GM20000 (cell line): ENCODE data around the gene PNPLA6.
"Not testable (repeated sequence)": the region's sequence is repeated elsewhere in the genome, so short reads cannot be mapped to it uniquely, and the experiment has no call there.

Source experiments
- DNase-seq: peaks from one replicate; pipeline ENCODE4 v3.0.0; 2012; ENCODE audit warnings: low spot score
- TF ChIP-seq, protein P1 (sequence below): IDR thresholded peaks from 2 replicates; pipeline ENCODE4 v1.5.1; 2012; ENCODE audit warnings: mild to moderate bottlenecking, control low read depth; ENCODE audit errors: extremely low read depth, missing control alignments

PNPLA6 gene

DNA sequence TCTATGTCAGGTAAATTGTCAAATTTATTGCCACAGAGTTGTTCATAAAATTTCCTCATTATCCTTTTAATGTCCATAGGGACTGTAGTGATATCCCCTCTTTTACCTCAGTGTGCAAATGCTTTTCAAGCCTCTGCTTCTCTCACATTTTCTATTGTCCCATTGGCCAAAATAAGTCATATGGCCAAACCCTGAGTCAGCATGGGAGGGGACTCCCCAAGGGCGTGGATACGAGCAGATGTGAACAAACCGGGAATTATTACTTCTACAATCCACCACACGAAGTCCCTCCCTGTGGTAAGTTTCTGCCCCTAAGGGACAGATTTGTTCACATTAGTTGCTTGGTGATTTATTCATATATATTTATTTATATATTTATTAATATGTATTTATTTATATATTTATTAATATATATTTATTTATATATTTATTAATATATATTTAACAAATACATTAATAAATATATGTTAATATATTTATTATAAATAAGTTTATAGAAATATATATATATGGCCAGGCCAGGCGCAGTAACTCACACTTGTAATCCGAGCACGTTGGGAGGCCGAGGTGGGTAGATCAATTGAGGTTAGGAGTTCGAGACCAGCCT lies 40.0 kb downstream of the PNPLA6 start:
- no peak for DNase-seq
- TF ChIP-seq, protein P1, sequence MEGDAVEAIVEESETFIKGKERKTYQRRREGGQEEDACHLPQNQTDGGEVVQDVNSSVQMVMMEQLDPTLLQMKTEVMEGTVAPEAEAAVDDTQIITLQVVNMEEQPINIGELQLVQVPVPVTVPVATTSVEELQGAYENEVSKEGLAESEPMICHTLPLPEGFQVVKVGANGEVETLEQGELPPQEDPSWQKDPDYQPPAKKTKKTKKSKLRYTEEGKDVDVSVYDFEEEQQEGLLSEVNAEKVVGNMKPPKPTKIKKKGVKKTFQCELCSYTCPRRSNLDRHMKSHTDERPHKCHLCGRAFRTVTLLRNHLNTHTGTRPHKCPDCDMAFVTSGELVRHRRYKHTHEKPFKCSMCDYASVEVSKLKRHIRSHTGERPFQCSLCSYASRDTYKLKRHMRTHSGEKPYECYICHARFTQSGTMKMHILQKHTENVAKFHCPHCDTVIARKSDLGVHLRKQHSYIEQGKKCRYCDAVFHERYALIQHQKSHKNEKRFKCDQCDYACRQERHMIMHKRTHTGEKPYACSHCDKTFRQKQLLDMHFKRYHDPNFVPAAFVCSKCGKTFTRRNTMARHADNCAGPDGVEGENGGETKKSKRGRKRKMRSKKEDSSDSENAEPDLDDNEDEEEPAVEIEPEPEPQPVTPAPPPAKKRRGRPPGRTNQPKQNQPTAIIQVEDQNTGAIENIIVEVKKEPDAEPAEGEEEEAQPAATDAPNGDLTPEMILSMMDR, result no peak

DNA sequence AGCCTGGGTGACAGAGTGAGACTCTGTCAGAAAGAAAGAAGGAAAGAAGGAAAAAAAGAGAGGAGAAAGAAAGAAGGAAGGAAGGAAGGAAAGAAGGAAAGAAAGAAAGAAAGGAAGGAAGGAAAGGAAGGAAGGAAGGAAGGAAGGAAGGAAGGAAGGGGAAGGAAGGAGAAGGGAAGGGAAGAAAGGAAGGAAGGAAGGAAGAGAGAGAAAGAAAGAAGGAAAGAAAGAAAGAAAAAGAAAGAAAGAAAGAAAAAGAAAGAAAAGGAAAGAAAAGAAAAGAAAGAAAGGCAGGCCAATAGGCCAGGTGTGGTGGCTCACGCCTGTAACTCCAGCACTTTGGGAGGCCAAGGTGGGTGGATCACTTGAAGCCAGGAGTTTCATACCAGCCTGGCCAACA lies 41.9 kb downstream of the PNPLA6 start:
- not testable (repeated sequence) for DNase-seq

DNA sequence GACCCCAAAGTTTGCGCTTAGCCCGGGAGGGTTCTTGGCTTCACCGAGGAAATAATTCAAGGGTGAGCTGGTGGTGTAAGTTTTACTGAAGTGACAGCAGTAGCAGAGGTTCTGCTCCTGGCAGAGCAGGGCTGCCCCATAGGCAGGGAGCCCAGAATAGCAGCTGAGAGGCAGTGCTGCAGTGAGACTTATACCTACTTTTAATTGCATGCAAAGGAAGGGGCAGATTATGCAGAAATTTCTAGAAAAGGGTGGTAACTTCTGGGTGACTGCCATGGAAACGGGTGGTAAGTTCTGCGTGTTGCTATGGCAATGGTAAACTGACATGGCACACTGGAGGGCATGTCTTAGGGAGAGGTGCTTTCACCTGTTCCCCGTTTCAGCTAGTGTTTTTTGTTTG lies 42.6 kb downstream of the PNPLA6 start:
- no peak for DNase-seq
- TF ChIP-seq, protein P1, result no peak

DNA sequence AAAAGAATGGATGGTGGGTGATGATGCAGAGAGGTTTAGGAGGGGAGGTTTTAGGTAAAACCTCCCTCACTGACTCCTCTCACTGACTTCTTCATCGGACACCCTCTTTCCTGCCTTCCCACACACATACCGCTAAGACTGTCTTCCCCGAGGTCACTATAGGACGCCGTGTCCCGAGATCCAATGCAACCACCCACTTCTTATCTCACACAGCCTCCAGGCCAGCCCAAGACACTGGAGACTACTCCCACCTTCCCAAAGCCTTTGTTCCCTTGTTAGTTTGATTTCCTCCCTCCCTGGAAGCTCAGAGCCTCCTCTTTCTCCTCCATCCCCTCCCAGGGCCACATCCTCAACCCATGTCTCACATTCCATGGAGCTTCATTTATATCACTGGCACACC lies 43.7 kb downstream of the PNPLA6 start:
- DNase-seq, result no peak
- TF ChIP-seq, protein P1, result no peak

DNA sequence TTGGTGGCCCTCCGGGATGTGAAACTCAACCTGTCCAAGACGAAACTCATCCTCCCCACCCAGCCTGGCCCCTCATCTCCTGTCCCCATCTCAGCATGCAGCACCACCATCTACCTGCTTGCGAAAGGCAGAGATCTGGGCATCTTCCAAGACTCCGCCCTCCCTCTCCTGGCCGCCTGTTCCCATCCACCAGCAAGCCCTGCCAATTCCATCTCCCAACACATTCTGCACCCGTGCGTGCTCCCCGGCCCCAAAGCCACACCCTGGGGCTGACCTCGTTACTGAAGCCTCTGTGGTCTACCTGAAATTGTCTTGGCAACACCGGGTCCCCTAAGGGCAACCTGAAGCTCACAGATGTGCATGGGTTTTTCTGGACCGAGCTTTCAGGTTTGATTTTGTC lies 46.9 kb downstream of the PNPLA6 start:
- DNase-seq, result no peak
- TF ChIP-seq, protein P1, result no peak

DNA sequence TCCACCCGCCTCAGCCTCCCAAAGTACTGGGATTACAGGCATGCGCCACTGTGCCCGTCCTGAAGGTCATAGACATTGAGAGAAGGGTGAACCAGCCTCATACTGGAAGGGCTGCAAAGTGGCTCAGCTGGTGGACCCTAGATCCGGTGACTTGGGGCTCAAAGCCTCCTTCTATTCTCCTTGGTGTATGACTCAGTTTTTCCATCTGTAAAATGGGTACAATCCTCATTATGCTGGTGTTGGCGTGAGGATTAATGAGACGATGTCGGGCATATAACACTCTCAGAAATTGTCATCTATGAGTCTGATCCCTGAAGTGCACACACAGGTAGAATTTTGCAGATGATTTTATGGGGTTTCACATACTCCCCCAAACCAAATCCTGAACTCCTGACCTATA lies 54.3 kb downstream of the PNPLA6 start:
- TF ChIP-seq, protein P1, result no peak
- DNase-seq, result no peak

DNA sequence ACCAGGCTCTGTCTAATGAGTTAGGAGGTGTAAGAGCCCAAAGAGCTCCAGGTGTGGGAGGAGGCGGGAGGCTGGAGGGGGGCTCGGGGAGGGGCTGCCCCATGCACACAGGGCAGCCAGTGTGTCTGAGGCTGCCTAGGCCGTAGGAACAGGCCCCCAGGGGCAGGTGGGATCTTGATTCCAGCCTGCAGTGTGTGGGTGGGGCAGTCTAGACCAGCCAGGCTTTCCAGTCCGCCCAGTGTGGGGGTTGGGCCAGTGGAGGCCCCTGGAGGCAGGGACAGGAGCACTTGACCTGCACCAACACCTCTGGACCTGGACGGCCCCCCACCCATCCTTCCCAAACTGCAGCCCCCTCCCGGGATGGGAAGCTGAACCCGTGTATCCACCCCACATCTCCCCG lies 54.7 kb downstream of the PNPLA6 start:
- TF ChIP-seq, protein P1, result no peak
- DNase-seq, result no peak

DNA sequence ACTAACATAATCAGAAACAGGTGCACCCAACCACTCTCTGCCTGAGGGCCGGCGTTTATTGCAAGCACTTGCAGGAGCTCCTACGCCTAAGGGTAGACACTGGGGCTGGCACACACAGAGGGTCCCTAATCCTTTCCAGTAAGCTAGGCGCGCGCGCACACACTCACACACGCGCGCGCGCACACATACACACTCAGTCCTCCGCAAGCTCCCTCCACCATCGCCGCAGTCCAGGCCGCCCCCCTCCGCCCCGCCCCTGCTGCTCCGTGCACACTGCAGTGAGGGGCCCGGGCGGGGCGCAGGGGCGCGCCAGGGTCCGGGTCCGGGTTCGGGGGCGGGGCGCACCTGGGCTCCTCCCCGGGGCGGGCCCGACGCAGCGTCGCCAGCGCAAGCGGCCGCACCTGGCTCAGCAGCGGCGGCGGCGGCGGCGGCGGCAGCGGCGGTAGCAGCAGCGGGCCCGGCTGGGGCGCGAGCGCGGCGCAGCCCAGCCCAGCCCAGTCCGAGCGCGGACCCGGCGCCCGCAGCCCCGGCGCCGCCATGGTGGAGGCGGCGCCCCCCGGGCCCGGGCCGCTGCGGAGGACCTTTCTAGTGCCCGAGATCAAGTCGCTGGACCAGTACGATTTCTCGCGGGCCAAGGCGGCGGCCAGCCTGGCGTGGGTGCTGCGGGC lies 60.1 kb downstream of the PNPLA6 start, which contains the start of gene CAMSAP3:
Gene CAMSAP3 (plus strand): TSS at position 398 of the 668 bp plus-strand sequence. CDS start 140 bp downstream, at position 538.
- DNase-seq, result peak; percentile 90
- TF ChIP-seq, protein P1, result no peak
